K562 treated with DMSO at 1 percent for 12 hours (cell line): Measurements from ENCODE around the gene CYP2R1. TPM values are rescaled to one million over a fixed set of nuclear protein-coding genes. Genes with fewer than 3 reads are reported as not detected.

Experiments used
- total RNA-seq: library from RNA; unstranded; fragments of 300-600 nt; gene quantifications from 2 replicates; pipeline ENCODE4 v1.2.3, GENCODE V29; 2022; ENCODE audit not compliant: insufficient read depth

CYP2R1 gene
- 31.4 and 53.2 TPM in 2 replicates for total RNA-seq

GRCh38 chr11:14892036-14892556 is at the start of gene CYP2R1:
Gene CYP2R1 (minus strand): TSS chr11:14892231. CDS start chr11:14892205, 26 bp downstream.

Other genes with a start within 250 kb of the CYP2R1 start
- 2.8 and 12.2 TPM in 2 replicates for gene PDE3B, start 248.4 kb downstream of the CYP2R1 start, total RNA-seq
- not detected in 2 replicates for gene CALCA, start 80.1 kb upstream of the CYP2R1 start, total RNA-seq
- gene CALCB, start 181.4 kb upstream of the CYP2R1 start, total RNA-seq = not detected in 2 replicates
- gene INSC, start 222.7 kb upstream of the CYP2R1 start, total RNA-seq = not detected in 2 replicates